K562 (cell line): ENCODE measurements around the gene SCARF2. TPM values are rescaled to one million over a fixed set of nuclear protein-coding genes. Genes with fewer than 3 reads are reported as not detected.

Source experiments
- ATAC-seq: fragments of 200-7000 bp; cut with Tn5 transposase; 3 replicates; pipeline ENCODE4 v1.9.1; 2020; ENCODE audit warnings: moderate library complexity
- BruUV-seq: library from RNA; stranded (reverse); fragments of 400-500 nt; replicated peaks from 2 replicates; lab custom pipeline; 2021; lab: Mats Ljungman, UMichigan
- CTCF ChIA-PET: fragments of 300-600 bp; formaldehyde crosslinking; extraction: SDS; loops from one replicate; lab custom pipeline; 2021; ENCODE audit warnings: low intra/inter-chr PET ratio; lab: Yijun Ruan, JAX
- POLR2A ChIA-PET: fragments of 300-600, 350-650 bp; sonication (Branson Sonifier 250); formaldehyde crosslinking; extraction: SDS; loops from one replicate; lab custom pipeline; 2021; ENCODE audit warnings: antibody characterized with exemption, inconsistent platforms; lab: Yijun Ruan, JAX
- DNase-seq, 4 experiments: peaks; one replicate each; pipeline versions ENCODE4 v3.0.0 to v3.0.0-alpha.2; 2011 to 2018; ENCODE audit warnings: low spot score in 3 of 4, mixed read lengths in 3 of 4; ENCODE audit errors: extremely low read depth in 1 of 4
- FAIRE-seq: peaks from 2 replicates; lab custom pipeline; 2011; peaks lifted over from hg19 to GRCh38; lab: Jason Lieb, UNC
- H2AFZ ChIP-seq: 2 replicates; pipeline ENCODE4 v1.6.0; 2011; ENCODE audit warnings: low read depth, low read length, control low read depth, inconsistent platforms
- H3K27ac ChIP-seq: fragments of 200-600 bp; 3 replicates; pipeline ENCODE4 v1.8.0; 2011; ENCODE audit warnings: low read depth, mild to moderate bottlenecking, control low read depth, inconsistent platforms, low read length, moderate library complexity, mixed read lengths; ENCODE audit errors: extremely low read depth
- H3K27me3 ChIP-seq, 2 experiments: fragments of 300-600 bp in 1 of 2; 2 replicates in 1 of 2; 3 replicates in 1 of 2; pipeline versions ENCODE4 v1.6.0 to v1.8.0; 2011; ENCODE audit warnings: inconsistent platforms in 2 of 2, low read length in 2 of 2, mild to moderate bottlenecking in 1 of 2, mixed read lengths in 1 of 2, moderate library complexity in 1 of 2; ENCODE audit not compliant: control insufficient read depth in 2 of 2, insufficient read depth in 2 of 2
- H3K36me3 ChIP-seq: fragments of 300-600 bp; 3 replicates; pipeline ENCODE4 v1.8.0; 2011; ENCODE audit warnings: mild to moderate bottlenecking, low read length, inconsistent platforms; ENCODE audit not compliant: control insufficient read depth, insufficient read depth
- H3K4me1 ChIP-seq, 2 experiments: fragments of 200-600 bp in 1 of 2; replicated peaks in 1 of 2; 2 replicates in 1 of 2; 3 replicates in 1 of 2; pipeline versions ENCODE4 v1.5.1 to v1.8.0; 2011; ENCODE audit warnings: inconsistent platforms in 2 of 2, low read length in 2 of 2, mild to moderate bottlenecking in 1 of 2, mixed read lengths in 1 of 2, moderate library complexity in 1 of 2; ENCODE audit not compliant: control insufficient read depth in 2 of 2, insufficient read depth in 2 of 2
- H3K4me2 ChIP-seq: 2 replicates; pipeline ENCODE4 v1.6.1; 2011; ENCODE audit warnings: low read length, control low read depth, inconsistent platforms, mixed read lengths; ENCODE audit not compliant: insufficient read depth
- H3K4me3 ChIP-seq: fragments of 200-600 bp; sonication (generic), shearing (Covaris generic); 2 replicates; pipeline ENCODE4 v1.5.1; 2016; ENCODE audit warnings: control low read depth, inconsistent platforms
- H3K79me2 ChIP-seq: fragments of 200-600 bp; 3 replicates; pipeline ENCODE4 v1.8.0; 2011; ENCODE audit warnings: low read length, inconsistent platforms; ENCODE audit not compliant: control insufficient read depth, insufficient read depth
- H3K9ac ChIP-seq, 2 experiments: 2 replicates each; pipeline versions ENCODE4 v1.6.0 to v1.6.1; 2011; ENCODE audit warnings: low read depth in 2 of 2, low read length in 2 of 2, control low read depth in 1 of 2, inconsistent platforms in 1 of 2, mild to moderate bottlenecking in 1 of 2, mixed read lengths in 1 of 2; ENCODE audit not compliant: insufficient read depth in 1 of 2
- H3K9me1 ChIP-seq: one replicate; pipeline ENCODE4 v1.6.0; 2011; ENCODE audit warnings: inconsistent platforms, mild to moderate bottlenecking, low read length, moderate library complexity; ENCODE audit not compliant: control insufficient read depth, insufficient read depth
- H3K9me3 ChIP-seq: replicated peaks from 2 replicates; pipeline ENCODE4 v1.5.1; 2011; ENCODE audit warnings: low read depth, low read length, inconsistent platforms; ENCODE audit not compliant: control insufficient read depth, insufficient read depth
- H4K20me1 ChIP-seq: replicated peaks from 2 replicates; pipeline ENCODE4 v1.6.1; 2011; ENCODE audit warnings: low read length, inconsistent platforms, mixed read lengths; ENCODE audit not compliant: control insufficient read depth, insufficient read depth
- EZH2 ChIP-seq: IDR thresholded peaks from 2 replicates; pipeline ENCODE4 v1.6.1; 2012; ENCODE audit warnings: low read depth, mild to moderate bottlenecking, inconsistent platforms, low read length, borderline replicate concordance
- HDAC6 ChIP-seq: IDR thresholded peaks from 2 replicates; pipeline ENCODE4 v1.6.1; 2012; ENCODE audit warnings: low read depth, mild to moderate bottlenecking, control low read depth, inconsistent platforms, low read length, moderate library complexity
- HOXB6 ChIP-seq: fragments of 250-450 bp; sonication (Bioruptor Pico); IDR thresholded peaks from 2 replicates; pipeline ENCODE4 v1.5.1; 2022; ENCODE audit warnings: mild to moderate bottlenecking, borderline replicate concordance
- LARP7 ChIP-seq: fragments of 450-650 bp; IDR thresholded peaks from 2 replicates; pipeline ENCODE4 v1.6.1; 2016
- MCM2 ChIP-seq: fragments of 450-650 bp; IDR thresholded peaks from 2 replicates; pipeline ENCODE4 v1.6.1; 2017; ENCODE audit warnings: low read depth, mild to moderate bottlenecking
- RFX7 ChIP-seq: fragments of 250-450 bp; sonication (Bioruptor Pico); IDR thresholded peaks from 2 replicates; pipeline ENCODE4 v1.5.1; 2021; ENCODE audit warnings: mild to moderate bottlenecking
- TBP ChIP-seq: optimal IDR thresholded peaks from 2 replicates; pipeline ENCODE3; 2011; ENCODE audit warnings: low read depth, low read length, improper control_type of control experiment
- TFAP4 ChIP-seq: sonication (generic); formaldehyde crosslinking; IDR thresholded peaks from 2 replicates; pipeline ENCODE4 v1.8.0; 2022; ENCODE audit warnings: missing genetic modification reagents, mild to moderate bottlenecking, moderate library complexity, borderline replicate concordance
- THAP12 ChIP-seq: fragments of 250-450 bp; sonication (Bioruptor Pico); IDR thresholded peaks from 2 replicates; pipeline ENCODE4 v1.9.0; 2021; ENCODE audit warnings: mild to moderate bottlenecking, inconsistent platforms
- ZBTB9 ChIP-seq: fragments of 450-650 bp; formaldehyde crosslinking; IDR thresholded peaks from 2 replicates; pipeline ENCODE4 v1.4.0; 2020; ENCODE audit warnings: mild to moderate bottlenecking, moderate library complexity
- ZC3H11A ChIP-seq: IDR thresholded peaks from 2 replicates; pipeline ENCODE4 v1.6.1; 2012; ENCODE audit warnings: low read depth, low read length, improper control_type of control experiment
- ZC3H8 ChIP-seq: fragments of 450-650 bp; IDR thresholded peaks from 2 replicates; pipeline ENCODE4 v1.6.1; 2017
- ZNF449 ChIP-seq: fragments of 250-450 bp; sonication (Bioruptor Pico); IDR thresholded peaks from 2 replicates; pipeline ENCODE4 v1.8.0; 2022; ENCODE audit warnings: moderate library complexity, mild to moderate bottlenecking, inconsistent platforms
- ZSCAN29 ChIP-seq: fragments of 450-650 bp; IDR thresholded peaks from 2 replicates; pipeline ENCODE4 v1.6.1; 2017
- WGBS: fragments of 100-300 bp; shearing (Covaris generic); methylation state at CpG from one replicate; pipeline ENCODE4 v1.1.6; 2016; ENCODE audit warnings: low coverage, mixed read lengths; ENCODE audit not compliant: insufficient coverage; ENCODE audit errors: missing lambda C conversion rate; 5-methylcytosine and 5-hydroxymethylcytosine counted together
- in situ Hi-C: fragments of 300-500 bp; cut with MboI; formaldehyde crosslinking; loops from 4 replicates; pipeline ENCODE4 v1.15.0; 2018; ENCODE audit warnings: inconsistent platforms, mixed read lengths
- intact Hi-C: fragments of 100-400 bp; cut with micrococcal nuclease; formaldehyde crosslinking; loops from 2 replicates; pipeline ENCODE4 v1.14.2; 2022
- polyA plus RNA-seq, 8 experiments: library from polyadenylated mRNA; depleted of rRNA in 4 of 8; stranded (reverse) in 5 of 8; unstranded in 3 of 8; fragments of >200 nt; fragmentation: Nextera tagmentation in 2 of 8; fragmentation: Illumina TruSeq in 1 of 8; extraction: Ambion mirVana in 2 of 8; extraction: Trizol in 1 of 8; gene quantifications; 2 replicates each; pipeline versions ENCODE4 v1.2.1 to v1.2.3, GENCODE V29; 2011 to 2014; ENCODE audit warnings: inconsistent platforms in 1 of 8, missing spikeins in 1 of 8
- total RNA-seq, 7 experiments: library from RNA; depleted of rRNA in 6 of 7; stranded (reverse); fragments of >200 nt in 6 of 7; fragmentation: Illumina TruSeq in 2 of 7; extraction: Trizol in 2 of 7; gene quantifications; 2 replicates each; pipeline versions ENCODE4 v1.2.1 to v1.2.3, GENCODE V29; 2011 to 2021; ENCODE audit warnings: low replicate concordance in 1 of 7

Gene SCARF2
- total and polyA plus RNA-seq, 9 of the 15 experiments (the other 6 are each of a cell fraction or from before 2014, with no cell fraction given) = 0.06 to 0.32 (median 0.21) TPM; not detected in 5

GRCh38 chr22:20435436-20436306, 2.0 kb downstream of the SCARF2 start (continued):
- no peak for TF ChIP-seq MCM2
- no peak for TF ChIP-seq ZSCAN29
- TF ChIP-seq TFAP4 = no peak
- TF ChIP-seq ZC3H8 = no peak
- TF ChIP-seq EZH2 = peak; percentile 90
- no peak for TF ChIP-seq ZBTB9 (CRISPR knock-in tag)
- TF ChIP-seq, all 486 proteins: peak for 20

- Histone ChIP-seq H3K4me1 (peaks cover 3 to 56% of the 10 kb centered on the region in 2 experiments; a peak in 4 of 5 replicates), H3K36me3 (no peaks in the 10 kb centered on the region), H3K27ac (no peak overlapping the region), H3K9me3 (no peaks in the 10 kb centered on the region), H3K79me2 (no peaks in the 10 kb centered on the region), H3K4me2 (no peak overlapping the region), H3K4me3 (no peak overlapping the region), H3K27me3 (peaks cover 52 to 91% of the 10 kb centered on the region in 2 experiments), H3K9ac (no peak overlapping the region), H4K20me1 (peaks cover 56% of the 10 kb centered on the region), H2AFZ (no peak overlapping the region), H3K9me1 (peaks cover 7% of the 10 kb centered on the region)
- intact Hi-C loops = no loop called here
- 14% methylated on average over 3 of the region's 3 CpGs for WGBS
- peak; percentile 15 for FAIRE-seq
- no peak for DNase-seq
- no TSS peak for BruUV-seq
- ChIA-PET POLR2A (interaction anchor here (0.5 to 6.6 kb wide), 18 partner anchors 10 to 974 kb away, joined by 3 to 46 read pairs (median 3); no protein-coding TSS in a partner anchor), CTCF (no interaction called here)
- in situ Hi-C loops = no loop called here
- ATAC-seq = no peak
- TF ChIP-seq TBP (no peak), LARP7 (no peak), THAP12 (CRISPR knock-in tag) (0 out of 2 replicates have a peak, but pooled peaks have one; percentile 8), HOXB6 (CRISPR knock-in tag) (peak; percentile 68; the same call in 1 of the 2 replicates), ZC3H11A (no peak), ZNF449 (CRISPR knock-in tag) (no peak), HDAC6 (0 out of 2 replicates have a peak, but pooled peaks have one; percentile 30), RFX7 (CRISPR knock-in tag) (no peak)
Observed at GRCh38 chr22:20434773-20435172, 2.9 kb downstream of the SCARF2 start.
